Measurements from ENCODE around the gene DMRT2. TPM values are rescaled to one million over a fixed set of nuclear protein-coding genes. Genes with fewer than 3 reads are reported as not detected.

DMRT2 gene
- total and polyA plus RNA-seq, 2 of the 8 experiments (the other 6 are each of a cell fraction or from before 2014, with no cell fraction given), result 0.29 to 0.93 TPM

GRCh38 chr9:1094749-1095148 lies 44.6 kb downstream of the DMRT2 start:
- no peak overlapping the region for H3K9ac ChIP-seq (replicated peaks in 1 of 4; ENCODE audit: extremely low read depth in 1 of 4, low read depth in 3 of 4, low read length in 3 of 4)
- H4K91ac ChIP-seq (replicated peaks; ENCODE audit: insufficient read length, low read length), result no peak overlapping the region
- H3K23ac ChIP-seq (ENCODE audit: insufficient read length), result no peak overlapping the region
- CTCF ChIA-PET (ENCODE audit: partially characterized antibody), result interaction anchor here (0.6 kb wide), 1 partner anchor 828 kb away, joined by 3 read pairs; no protein-coding TSS in a partner anchor
- no peaks in the 10 kb centered on the region for H3K27me3 ChIP-seq (replicated peaks in 1 of 4; ENCODE audit: control insufficient read depth in 3 of 4, extremely low read depth in 1 of 4, insufficient read depth in 3 of 4, low read length in 3 of 4)
- no peaks in the 10 kb centered on the region for H3K79me1 ChIP-seq (ENCODE audit: low read depth, low read length)
- H2BK15ac ChIP-seq (ENCODE audit: low read length), result no peak overlapping the region
- H2BK12ac ChIP-seq (ENCODE audit: low read depth, low read length), result no peak overlapping the region
- 78% methylated on average over 3 of the region's 3 CpGs; no CpG with 5 or more reads in 1 of the 2 experiments for WGBS, 2 experiments (ENCODE audit: extremely low coverage in 1 of 2, insufficient coverage in 1 of 2, insufficient read length in 1 of 2, insufficient replicate concordance in 2 of 2, low coverage in 1 of 2, low lambda C conversion rate in 2 of 2, missing lambda C conversion rate in 1 of 2)
- no peak for DNase-seq (ENCODE audit: low read depth in 1 of 2, low spot score in 2 of 2)
- no peak overlapping the region for H3K4me2 ChIP-seq (ENCODE audit: insufficient read depth in 1 of 2, low read depth in 2 of 2, low read length in 2 of 2)
- no peaks in the 10 kb centered on the region for H3K79me2 ChIP-seq (ENCODE audit: control insufficient read depth in 1 of 2, insufficient read depth in 2 of 2, low read length in 2 of 2)
- no peaks in the 10 kb centered on the region for H3K36me3 ChIP-seq (ENCODE audit: control insufficient read depth in 2 of 4, insufficient read depth in 4 of 4, low read length in 3 of 4)
- no peak overlapping the region for H4K8ac ChIP-seq (ENCODE audit: extremely low read depth, insufficient read depth, low read length)
- no peaks in the 10 kb centered on the region; the same call in 1 of the 2 replicates for H3K23me2 ChIP-seq (ENCODE audit: low read depth, low read length)
- H2BK20ac ChIP-seq (ENCODE audit: low read length), result no peak overlapping the region
- no peak for FAIRE-seq
- no peak overlapping the region for H3K56ac ChIP-seq (replicated peaks; ENCODE audit: insufficient read length, low read depth, low read length)
- H2BK5ac ChIP-seq (ENCODE audit: low read depth, low read length), result no peak overlapping the region
- no peak overlapping the region for H2AK5ac ChIP-seq (ENCODE audit: low read depth, low read length)
- POLR2A ChIA-PET (ENCODE audit: partially characterized antibody), result no interaction called here
- no peak overlapping the region for H3K18ac ChIP-seq (ENCODE audit: extremely low read depth, low read length)
- no peak overlapping the region for H3K4me3 ChIP-seq (ENCODE audit: extremely low read depth in 1 of 4, insufficient read depth in 2 of 4, low read depth in 3 of 4, low read length in 4 of 4)
- no peak overlapping the region for H2AFZ ChIP-seq (ENCODE audit: low read length)
- H4K5ac ChIP-seq (ENCODE audit: insufficient read length, low read depth, low read length), result no peak overlapping the region
- no peaks in the 10 kb centered on the region for H3K4me1 ChIP-seq (replicated peaks in 1 of 4; ENCODE audit: control insufficient read depth in 3 of 4, insufficient read depth in 4 of 4, low read length in 3 of 4)
- no peak overlapping the region for H3K14ac ChIP-seq (ENCODE audit: insufficient read length)
- no peak overlapping the region for H2BK120ac ChIP-seq (replicated peaks; ENCODE audit: low read depth, low read length)
- H4K20me1 ChIP-seq (replicated peaks in 1 of 2; ENCODE audit: control insufficient read depth in 1 of 2, insufficient read depth in 2 of 2, low read length in 2 of 2), result no peaks in the 10 kb centered on the region
- no peak overlapping the region for H3K27ac ChIP-seq (ENCODE audit: low read depth, low read length)
- peaks cover 51 to 70% of the 10 kb centered on the region in 2 experiments for H3K9me3 ChIP-seq (ENCODE audit: insufficient read depth in 2 of 2, low read depth in 1 of 2, low read length in 1 of 2)
- H3K4ac ChIP-seq (replicated peaks; ENCODE audit: insufficient read length, low read depth, low read length), result no peak overlapping the region
- TF ChIP-seq CREB1 (IDR thresholded peaks at IDR 0.05) (no peak), RNF2 (IDR thresholded peaks at IDR 0.05; ENCODE audit: borderline replicate concordance, low read depth, low read length, missing control alignments, poor library complexity, severe bottlenecking) (no peak), RXRA (IDR thresholded peaks at IDR 0.05; ENCODE audit: insufficient read depth, low read depth, low read length) (no peak), CBX5 (IDR thresholded peaks at IDR 0.05; ENCODE audit: low read depth, low read length) (no peak), SIX5 (IDR thresholded peaks at IDR 0.05; ENCODE audit: low read depth, low read length) (no peak), HDAC2 (IDR thresholded peaks at IDR 0.05; ENCODE audit: borderline replicate concordance in 1 of 2, low read depth in 2 of 2, low read length in 2 of 2) (no peak), POU5F1 (IDR thresholded peaks at IDR 0.05; ENCODE audit: low read depth, low read length) (no peak), MAFK (IDR thresholded peaks at IDR 0.05; ENCODE audit: low read depth, low read length) (no peak), ATF2 (IDR thresholded peaks at IDR 0.05; ENCODE audit: low read length) (no peak), PHF8 (conservative IDR thresholded peaks at IDR 0.05; ENCODE audit: low read depth, low read length) (no peak), BACH1 (IDR thresholded peaks at IDR 0.05; ENCODE audit: low read length) (no peak), CEBPB (IDR thresholded peaks at IDR 0.05; ENCODE audit: low read depth, low read length) (no peak), CHD2 (IDR thresholded peaks at IDR 0.05; ENCODE audit: low read length) (no peak)

All from H1 (cell line).